ENCODE data around the gene VWA5B1. TPM values are rescaled to one million over a fixed set of nuclear protein-coding genes. Genes with fewer than 3 reads are reported as not detected.

The VWA5B1 gene
- total and polyA plus RNA-seq, 2 of the 8 experiments (the other 6 are each of a cell fraction or from before 2014, with no cell fraction given) = 0.54 to 2.3 TPM

GRCh38 chr1:20329793-20330542, 39.3 kb downstream of the VWA5B1 start:
- Histone ChIP-seq H3K27ac (ENCODE audit: low read depth, low read length) (no peak overlapping the region), H3K9ac (replicated peaks in 1 of 4; ENCODE audit: extremely low read depth in 1 of 4, low read depth in 3 of 4, low read length in 3 of 4) (no peak overlapping the region), H3K4me3 (ENCODE audit: extremely low read depth in 1 of 4, insufficient read depth in 2 of 4, low read depth in 3 of 4, low read length in 4 of 4) (no peak overlapping the region), H3K56ac (replicated peaks; ENCODE audit: insufficient read length, low read depth, low read length) (no peak overlapping the region), H3K9me3 (ENCODE audit: insufficient read depth in 2 of 2, low read depth in 1 of 2, low read length in 1 of 2) (no peaks in the 10 kb centered on the region), H3K79me2 (ENCODE audit: control insufficient read depth in 1 of 2, insufficient read depth in 2 of 2, low read length in 2 of 2) (no peaks in the 10 kb centered on the region), H2AK5ac (ENCODE audit: low read depth, low read length) (no peak overlapping the region), H4K91ac (replicated peaks; ENCODE audit: insufficient read length, low read length) (no peak overlapping the region), H3K23me2 (ENCODE audit: low read depth, low read length) (no peaks in the 10 kb centered on the region; the same call in 1 of the 2 replicates), H4K8ac (ENCODE audit: extremely low read depth, insufficient read depth, low read length) (no peak overlapping the region), H3K27me3 (replicated peaks in 1 of 4; ENCODE audit: control insufficient read depth in 3 of 4, extremely low read depth in 1 of 4, insufficient read depth in 3 of 4, low read length in 3 of 4) (no peaks in the 10 kb centered on the region), H4K20me1 (replicated peaks in 1 of 2; ENCODE audit: control insufficient read depth in 1 of 2, insufficient read depth in 2 of 2, low read length in 2 of 2) (no peaks in the 10 kb centered on the region), H3K4me1 (replicated peaks in 1 of 4; ENCODE audit: control insufficient read depth in 3 of 4, insufficient read depth in 4 of 4, low read length in 3 of 4) (no peaks in the 10 kb centered on the region), H2BK20ac (ENCODE audit: low read length) (no peak overlapping the region), H3K14ac (ENCODE audit: insufficient read length) (no peak overlapping the region), H3K4ac (replicated peaks; ENCODE audit: insufficient read length, low read depth, low read length) (no peak overlapping the region), H2BK12ac (ENCODE audit: low read depth, low read length) (no peak overlapping the region), H2BK120ac (replicated peaks; ENCODE audit: low read depth, low read length) (no peak overlapping the region), H3K36me3 (ENCODE audit: control insufficient read depth in 2 of 4, insufficient read depth in 4 of 4, low read length in 3 of 4) (no peaks in the 10 kb centered on the region), H2BK5ac (ENCODE audit: low read depth, low read length) (no peak overlapping the region), H4K5ac (ENCODE audit: insufficient read length, low read depth, low read length) (no peak overlapping the region), H3K18ac (ENCODE audit: extremely low read depth, low read length) (no peak overlapping the region), H2BK15ac (ENCODE audit: low read length) (no peak overlapping the region), H3K79me1 (ENCODE audit: low read depth, low read length) (no peaks in the 10 kb centered on the region), H3K4me2 (ENCODE audit: insufficient read depth in 1 of 2, low read depth in 2 of 2, low read length in 2 of 2) (no peak overlapping the region), H3K23ac (ENCODE audit: insufficient read length) (no peak overlapping the region), H2AFZ (ENCODE audit: low read length) (no peak overlapping the region)
- ChIA-PET CTCF (ENCODE audit: partially characterized antibody) (interaction anchor here (0.6 to 2.3 kb wide), 22 partner anchors 9 to 162 kb away, joined by 3 to 14 read pairs (median 4); no protein-coding TSS in a partner anchor), POLR2A (ENCODE audit: partially characterized antibody) (interaction anchor here (0.6 kb wide), 1 partner anchor 36 kb away, joined by 3 read pairs; no protein-coding TSS in a partner anchor)
- FAIRE-seq (peak; percentile 69), DNase-seq (ENCODE audit: low read depth in 1 of 2, low spot score in 2 of 2) (peak in 1 of 2 experiments; percentile 52)
- 89% methylated on average over 14 of the region's 14 CpGs; no CpG with 5 or more reads in 1 of the 2 experiments for WGBS, 2 experiments (ENCODE audit: extremely low coverage in 1 of 2, insufficient coverage in 1 of 2, insufficient read length in 1 of 2, insufficient replicate concordance in 2 of 2, low coverage in 1 of 2, low lambda C conversion rate in 2 of 2, missing lambda C conversion rate in 1 of 2)
- TF ChIP-seq RAD21 (IDR thresholded peaks at IDR 0.05 in 1 of 2, conservative IDR thresholded peaks at IDR 0.05 in 1 of 2; ENCODE audit: low read depth in 2 of 2, low read length in 2 of 2) (peak; percentile 40 to 53), POLR2A (IDR thresholded peaks at IDR 0.05; ENCODE audit: control extremely low read depth in 1 of 2, low read depth in 2 of 2, low read length in 2 of 2) (no peak), POLR2AphosphoS5 (IDR thresholded peaks at IDR 0.05; ENCODE audit: low read depth, low read length) (no peak), JUND (IDR thresholded peaks at IDR 0.05; ENCODE audit: low read length) (no peak), MAX (IDR thresholded peaks at IDR 0.05) (no peak), CBX8 (IDR thresholded peaks at IDR 0.05; ENCODE audit: borderline replicate concordance, low read depth, low read length) (no peak), CHD2 (IDR thresholded peaks at IDR 0.05; ENCODE audit: low read length) (no peak), POU5F1 (IDR thresholded peaks at IDR 0.05; ENCODE audit: low read depth, low read length) (no peak), FOSL1 (IDR thresholded peaks at IDR 0.05; ENCODE audit: insufficient read depth, low read depth, low read length) (no peak), CTCF (IDR thresholded peaks at IDR 0.05; ENCODE audit: control extremely low read depth in 1 of 3, insufficient read depth in 1 of 3, low read depth in 1 of 3, low read length in 3 of 3) (peak; percentile 54 to 56 (median 54))

Data from H1 (cell line).